RPMI7951 (cell line): ENCODE data around the gene ZNF618. TPM values are rescaled to one million over a fixed set of nuclear protein-coding genes. Genes with fewer than 3 reads are reported as not detected.

Source experiments
- DNase-seq: peaks from one replicate; pipeline ENCODE4 v3.0.0-alpha.2; 2012; ENCODE audit warnings: low read depth
- total RNA-seq: library from RNA; depleted of rRNA; stranded (reverse); fragments of >200 nt; shearing (Covaris generic); gene quantifications from 2 replicates; pipeline ENCODE4 v1.2.3, GENCODE V29; 2014

Gene ZNF618
- total RNA-seq, 1 experiment from 2014 or later: 2.9 TPM

GRCh38 chr9:114057161-114057885 lies 181.2 kb downstream of the ZNF618 start:
- no peak for DNase-seq

DNA sequence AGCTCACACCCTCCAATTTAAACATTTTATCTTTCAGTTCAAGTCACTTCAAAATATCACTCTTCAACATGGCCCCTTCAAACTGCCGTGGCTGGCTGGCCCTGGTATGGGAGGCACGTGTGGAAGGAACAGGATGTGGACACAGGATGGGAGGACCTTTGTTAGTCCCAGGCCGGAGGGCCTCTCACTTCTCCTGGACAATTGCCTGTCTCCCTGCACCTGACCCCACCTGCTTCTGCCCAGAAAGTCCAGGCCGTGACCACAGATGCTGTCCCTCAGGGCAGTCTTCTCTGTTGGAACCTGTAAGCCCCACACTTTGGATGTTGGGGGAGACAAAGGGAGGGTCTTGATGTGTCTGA lies 182.6 kb downstream of the ZNF618 start:
- DNase-seq: no peak

GRCh38 chr9:114059047-114059803 lies 183.1 kb downstream of the ZNF618 start:
- DNase-seq: no peak

DNA sequence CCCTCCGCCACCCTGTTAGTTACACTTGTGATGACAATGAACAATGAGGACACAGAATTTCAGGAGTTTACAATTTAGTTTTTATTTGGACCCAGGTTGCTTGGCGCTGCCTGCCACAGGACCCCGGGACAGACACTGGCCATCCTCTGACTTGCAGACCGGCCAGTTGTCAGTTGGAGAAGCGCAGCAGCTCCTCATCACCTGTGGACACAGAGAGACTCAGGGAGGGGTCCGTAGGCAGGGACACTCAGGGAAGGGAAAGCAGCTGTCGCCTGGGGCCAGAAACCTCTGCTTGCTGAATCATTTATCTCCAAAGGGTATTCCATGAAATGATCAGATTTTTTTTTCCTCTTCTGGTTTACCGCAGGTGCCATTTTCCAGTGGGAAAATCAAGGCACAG lies 184.0 kb downstream of the ZNF618 start:
- DNase-seq: no peak

DNA sequence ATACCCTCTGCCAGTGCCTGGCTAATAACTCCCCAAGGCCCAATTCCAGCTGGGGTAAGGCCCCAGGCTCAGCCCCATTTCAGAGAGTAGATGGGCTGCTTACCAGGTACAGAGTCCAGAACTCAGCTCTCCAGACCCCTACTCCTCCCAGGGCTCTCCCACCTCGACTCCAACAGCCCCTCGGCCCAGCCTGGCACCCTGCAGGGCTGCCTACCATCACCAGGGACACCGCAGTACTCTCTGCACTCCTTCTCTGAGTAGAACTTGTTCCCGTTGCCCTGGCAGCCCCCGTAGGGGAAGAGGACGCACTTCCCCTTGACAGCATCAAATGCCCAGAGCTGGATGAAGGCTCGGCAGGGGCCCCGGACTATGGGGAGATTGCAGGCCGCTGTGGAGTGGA lies 184.6 kb downstream of the ZNF618 start:
- DNase-seq: no peak

GRCh38 chr9:114061292-114061691 lies 185.2 kb downstream of the ZNF618 start:
- no peak for DNase-seq

DNA sequence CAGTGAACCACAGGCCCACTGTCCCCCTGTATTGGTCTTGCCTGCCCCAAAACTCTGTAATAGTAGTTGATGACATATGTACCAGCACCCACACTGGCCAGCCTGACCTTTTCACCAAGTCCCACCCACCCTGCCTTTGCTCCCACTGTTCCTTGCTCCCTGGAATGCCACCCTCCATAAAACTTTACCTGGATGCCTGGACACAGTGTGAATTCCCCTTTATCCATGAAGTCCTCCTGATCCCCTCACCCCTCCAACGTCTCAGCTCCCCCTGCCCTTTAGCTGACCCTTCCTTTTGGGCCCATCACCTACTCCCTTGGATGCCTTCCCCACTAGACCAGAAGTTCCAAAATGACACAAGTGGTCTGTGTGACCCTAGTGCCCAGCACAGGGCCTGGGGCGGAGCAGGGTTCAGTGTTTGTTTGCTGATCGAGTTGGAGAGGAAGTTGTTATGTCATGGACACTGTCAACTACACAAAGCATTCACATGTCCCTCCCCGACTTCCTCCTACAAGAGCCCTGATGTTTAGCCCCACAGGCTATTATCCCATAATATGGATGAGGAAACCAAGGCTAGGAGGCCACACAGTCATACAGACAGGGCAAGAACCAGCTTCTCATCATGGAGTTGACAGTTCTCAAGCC lies 185.8 kb downstream of the ZNF618 start:
- no peak for DNase-seq

DNA sequence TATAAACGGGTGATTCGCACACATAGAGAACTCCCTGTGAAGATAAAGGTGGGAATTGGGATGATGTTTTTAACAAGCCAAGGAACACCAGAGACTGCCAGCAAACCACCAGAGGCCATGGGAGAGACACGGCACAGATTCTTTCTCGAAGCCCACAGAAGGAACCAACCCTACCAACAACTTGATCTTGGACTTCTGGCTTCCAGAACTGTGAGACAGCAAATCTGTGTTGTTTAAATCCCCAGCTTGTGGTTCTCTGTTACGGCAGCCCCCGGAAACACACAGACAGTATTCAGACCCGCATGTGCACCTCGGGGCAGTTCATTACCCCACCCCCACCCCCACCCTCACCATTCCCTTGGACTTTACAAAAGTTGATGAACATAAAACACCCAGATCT lies 189.2 kb downstream of the ZNF618 start:
- DNase-seq: no peak

GRCh38 chr9:114069476-114070187 lies 193.5 kb downstream of the ZNF618 start:
- DNase-seq: no peak

GRCh38 chr9:114070188-114071103 lies 194.3 kb downstream of the ZNF618 start:
- DNase-seq: no peak

- no peak for DNase-seq
Measured at GRCh38 chr9:114071197-114071795, 195.2 kb downstream of the ZNF618 start.

DNA sequence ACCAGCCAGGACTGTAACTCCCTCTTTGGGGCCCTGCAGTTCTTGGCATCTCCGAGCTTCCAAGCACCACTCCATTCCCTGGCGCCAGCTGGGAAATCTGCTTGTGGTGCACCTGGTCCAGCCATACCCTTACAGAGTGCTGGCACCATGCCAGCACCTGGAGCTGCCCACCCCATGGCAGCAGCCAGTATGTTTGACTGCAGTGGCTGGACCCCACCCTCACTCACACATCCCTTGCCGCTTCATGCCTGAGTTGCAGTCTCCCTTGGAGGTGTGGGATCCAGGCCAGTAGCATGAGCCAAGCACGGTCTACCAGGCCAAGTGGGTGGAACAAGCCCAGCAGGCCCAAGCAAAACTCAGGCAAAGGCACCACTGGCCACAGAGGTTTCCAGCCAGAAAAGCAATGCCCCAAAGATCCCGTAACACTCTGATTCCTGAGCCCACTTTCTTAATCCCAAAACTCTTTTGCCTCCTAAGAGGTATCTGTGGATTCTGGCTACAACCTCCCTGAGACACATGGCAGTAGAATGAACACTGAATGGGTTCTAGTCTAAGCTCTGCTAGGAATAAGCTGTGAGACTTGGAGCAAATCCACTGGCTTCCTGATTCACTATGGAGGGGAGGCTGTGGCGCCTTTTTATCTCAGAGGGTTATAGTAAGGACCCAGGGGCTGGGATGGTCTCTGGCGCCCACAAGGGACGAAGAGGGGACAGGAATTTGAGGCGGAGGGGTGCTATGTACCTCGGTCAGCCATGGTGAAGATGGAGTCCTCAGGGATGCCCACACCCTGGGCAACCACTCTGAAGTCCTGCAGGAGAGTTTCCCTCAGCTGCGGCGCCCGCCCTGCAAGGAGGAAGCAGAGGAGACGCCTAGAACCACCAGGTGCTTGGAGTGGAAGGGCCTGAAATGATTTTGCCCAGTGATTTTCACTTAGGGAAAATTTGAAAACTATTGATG lies 196.4 kb downstream of the ZNF618 start:
- no peak for DNase-seq

DNA sequence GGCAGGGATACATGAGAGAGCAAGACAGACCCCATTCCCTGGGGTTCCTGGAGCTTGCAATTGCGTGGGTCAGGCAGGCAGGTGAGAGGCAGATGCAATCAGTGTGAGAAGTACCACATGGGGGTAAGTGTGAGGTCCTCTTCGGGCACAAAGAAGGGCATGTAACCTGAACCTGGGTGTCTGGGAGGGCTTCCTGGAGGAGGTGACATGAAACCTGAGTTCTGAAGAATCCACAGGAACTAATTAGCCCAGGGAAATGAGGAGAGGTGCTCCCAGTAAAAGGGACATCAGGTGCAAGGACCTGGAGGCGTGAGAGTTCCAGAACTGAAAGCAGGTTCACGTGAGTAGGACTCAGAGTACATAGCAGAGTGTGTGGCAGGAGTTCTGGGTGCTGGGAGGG lies 199.5 kb downstream of the ZNF618 start:
- no peak for DNase-seq

- no peak for DNase-seq
Measured at GRCh38 chr9:114076237-114077161, 200.4 kb downstream of the ZNF618 start.

DNA sequence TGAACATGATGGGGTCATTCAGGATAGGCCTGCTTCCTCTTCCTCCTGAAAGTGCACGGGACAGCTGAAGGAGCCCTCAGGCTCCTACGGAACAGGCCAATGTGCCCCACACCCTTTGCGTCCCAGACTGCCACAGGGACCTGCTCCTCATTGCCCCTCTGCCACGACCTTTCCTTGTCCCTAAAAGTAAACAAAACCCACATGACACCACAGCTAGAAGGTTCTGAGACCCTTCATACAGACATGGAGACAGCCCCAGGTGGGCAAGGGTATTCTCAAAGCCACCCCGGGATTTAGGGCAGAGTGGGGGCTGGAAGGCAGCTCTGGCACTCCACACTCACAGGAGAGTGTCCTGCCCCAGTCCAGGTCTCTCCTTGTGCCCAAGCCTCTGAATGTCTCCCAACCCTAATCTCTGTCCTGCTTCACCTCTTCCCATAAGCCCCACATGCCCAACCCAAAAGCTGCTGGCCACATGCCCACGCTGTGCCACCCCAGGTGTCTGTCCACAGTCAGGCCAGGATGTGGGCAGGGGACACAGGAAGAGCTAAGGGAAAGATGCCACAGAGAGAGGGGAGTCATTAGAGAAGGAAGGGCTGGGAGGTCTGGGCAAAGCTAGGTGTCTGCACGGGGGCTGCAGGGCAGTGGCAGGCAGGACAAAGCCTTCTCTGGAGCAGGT lies 201.2 kb downstream of the ZNF618 start:
- DNase-seq: no peak

- DNase-seq: peak; percentile 39
Measured at GRCh38 chr9:114078021-114078780, 202.1 kb downstream of the ZNF618 start, which contains the start of gene AMBP. AMBP (minus strand) TSS chr9:114078300; CDS start chr9:114078209, 91 bp downstream.

DNA sequence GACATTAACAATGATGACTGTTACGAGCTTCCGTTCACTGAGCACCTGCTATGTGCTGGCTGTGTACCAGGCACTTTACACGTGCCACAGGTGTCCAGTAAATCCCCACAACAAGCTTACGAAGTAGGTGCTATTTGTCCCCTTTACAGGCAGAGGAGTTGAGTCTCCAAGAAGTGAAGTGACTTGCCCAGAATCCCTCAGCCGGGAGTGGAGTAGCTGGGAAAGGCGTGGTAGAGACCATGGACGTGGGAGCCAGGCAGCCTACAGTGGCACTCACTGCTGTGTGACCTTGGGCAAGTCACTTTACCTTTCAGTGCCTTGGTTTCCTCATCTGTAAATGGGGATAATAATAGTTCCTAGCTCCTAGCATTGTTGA lies 202.7 kb downstream of the ZNF618 start:
- DNase-seq: no peak
